GM18511 (cell line): ENCODE results near the gene ANKMY1.

ENCODE experiments used
- ATAC-seq: cut with Tn5 transposase; IDR thresholded peaks from one replicate; pipeline ENCODE4 v1.9.1; 2021; ENCODE audit warnings: mild to moderate bottlenecking, moderate library complexity; ENCODE audit not compliant: unreplicated experiment

The ANKMY1 gene

GRCh38 chr2:240462707-240463273 lies 95.0 kb downstream of the ANKMY1 start:
- ATAC-seq, result no peak

GRCh38 chr2:240462073-240462706 lies 95.6 kb downstream of the ANKMY1 start:
- ATAC-seq, result no peak

- no peak for ATAC-seq
Observed at GRCh38 chr2:240461471-240462072, 96.2 kb downstream of the ANKMY1 start.

- ATAC-seq, result no peak
Observed at GRCh38 chr2:240460781-240461431, 96.9 kb downstream of the ANKMY1 start.

DNA sequence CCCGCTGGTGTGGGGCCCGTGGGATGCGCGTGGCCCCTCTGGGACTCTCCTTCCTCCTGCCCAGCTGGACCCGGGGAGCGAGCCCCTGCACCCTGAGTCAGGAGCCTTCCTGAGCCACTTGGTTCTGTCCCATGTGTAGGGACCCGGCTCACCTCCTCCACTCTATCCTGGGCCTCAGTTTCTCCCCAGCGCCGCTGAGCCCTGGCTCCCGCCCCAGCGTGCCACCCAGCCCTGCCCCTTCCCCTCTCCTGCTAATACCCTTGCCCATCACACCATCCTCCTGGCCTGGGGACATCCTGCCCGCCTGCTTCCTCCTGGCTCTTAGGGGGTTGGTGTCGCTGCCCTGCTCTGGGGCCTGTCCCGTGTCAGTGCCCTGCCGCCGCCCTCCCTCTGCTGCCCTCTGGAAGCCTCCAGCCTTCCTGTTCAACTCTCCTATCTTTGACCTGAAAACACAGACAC lies 97.5 kb downstream of the ANKMY1 start:
- ATAC-seq, result no peak

DNA sequence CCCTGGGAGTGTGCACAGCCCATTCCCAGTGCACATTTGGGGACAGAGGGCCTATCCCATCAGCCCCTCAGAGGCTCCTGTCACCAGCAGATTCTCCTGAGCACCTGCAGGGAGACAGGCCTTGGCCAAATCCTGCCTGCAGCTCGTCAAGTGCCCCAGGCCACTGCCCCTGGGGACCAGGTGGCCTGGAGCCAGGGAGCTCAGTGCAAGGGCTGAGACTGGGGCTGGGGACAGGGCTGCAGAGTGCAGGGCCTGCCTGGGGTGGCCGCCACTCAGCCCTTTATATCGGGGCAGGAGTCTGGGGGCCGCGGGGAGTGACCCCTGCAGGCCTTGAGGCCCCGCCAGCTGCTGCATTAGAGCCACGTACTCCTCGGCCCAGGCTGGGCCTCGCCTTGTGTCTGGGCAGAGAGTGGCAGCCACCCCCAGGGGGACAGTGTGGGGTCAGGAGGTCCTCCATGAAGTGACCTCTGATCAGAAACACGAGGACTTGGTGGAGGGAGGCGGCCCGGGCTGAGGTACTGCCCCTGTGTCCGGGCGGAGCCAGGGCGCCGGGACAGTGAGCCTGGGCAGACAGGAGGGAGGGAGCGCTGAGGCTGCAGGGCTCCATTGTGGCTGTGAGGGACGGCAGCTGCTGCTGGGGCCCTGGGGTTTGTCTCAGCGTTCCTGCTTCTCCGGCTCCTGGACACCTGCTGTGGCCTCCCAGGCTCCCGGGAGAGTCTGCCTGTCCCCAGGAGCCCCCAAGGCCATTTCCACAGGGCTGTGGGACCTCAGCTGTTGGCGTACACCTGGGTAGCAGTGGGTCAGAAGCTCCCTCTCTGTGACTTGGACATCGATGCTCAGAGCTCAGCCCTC lies 98.2 kb downstream of the ANKMY1 start:
- ATAC-seq, result no peak

GRCh38 chr2:240458900-240459391 lies 98.8 kb downstream of the ANKMY1 start:
- no peak for ATAC-seq

GRCh38 chr2:240458044-240458899 lies 99.5 kb downstream of the ANKMY1 start:
- no peak for ATAC-seq

DNA sequence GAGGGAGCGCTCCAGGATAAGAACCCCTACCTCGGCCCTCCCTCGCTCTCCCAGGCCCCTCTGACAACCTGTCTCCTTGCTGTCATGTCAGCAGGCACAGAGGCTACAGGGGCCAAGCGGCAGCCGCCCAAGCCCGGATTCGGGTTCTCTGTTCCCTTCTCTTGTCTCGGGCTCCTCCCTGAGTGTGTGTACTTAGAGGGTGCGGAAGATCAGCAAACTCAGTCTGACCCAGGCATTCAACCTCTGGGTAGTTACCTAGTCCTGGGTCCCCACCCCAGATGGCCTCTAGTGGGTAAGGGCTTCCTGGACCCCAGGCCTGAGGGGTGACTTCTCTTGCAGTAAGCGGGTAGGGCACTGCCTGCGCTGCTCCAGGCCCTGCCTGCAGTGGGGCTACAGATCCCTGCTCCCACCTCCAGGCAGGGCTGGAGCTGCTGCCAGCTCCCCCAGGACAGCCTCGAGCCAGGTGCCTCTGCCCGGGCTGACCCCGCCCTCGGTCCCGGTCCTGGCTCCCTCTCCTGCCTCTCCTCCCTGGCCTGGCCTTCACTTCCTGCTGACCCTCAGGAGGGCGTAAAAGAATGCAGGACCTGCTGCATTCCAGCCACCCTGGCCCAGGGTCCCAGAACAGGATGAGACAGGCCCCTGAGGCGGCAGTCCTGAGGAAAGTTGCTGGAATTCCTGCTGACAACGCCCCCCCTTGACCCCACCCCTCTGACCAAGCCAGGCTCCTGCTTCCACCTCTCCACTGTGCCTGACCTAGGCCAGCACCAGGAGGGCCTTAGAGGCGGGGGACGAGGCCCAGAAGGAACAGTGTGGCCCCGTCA lies 100.4 kb downstream of the ANKMY1 start:
- ATAC-seq, result no peak

DNA sequence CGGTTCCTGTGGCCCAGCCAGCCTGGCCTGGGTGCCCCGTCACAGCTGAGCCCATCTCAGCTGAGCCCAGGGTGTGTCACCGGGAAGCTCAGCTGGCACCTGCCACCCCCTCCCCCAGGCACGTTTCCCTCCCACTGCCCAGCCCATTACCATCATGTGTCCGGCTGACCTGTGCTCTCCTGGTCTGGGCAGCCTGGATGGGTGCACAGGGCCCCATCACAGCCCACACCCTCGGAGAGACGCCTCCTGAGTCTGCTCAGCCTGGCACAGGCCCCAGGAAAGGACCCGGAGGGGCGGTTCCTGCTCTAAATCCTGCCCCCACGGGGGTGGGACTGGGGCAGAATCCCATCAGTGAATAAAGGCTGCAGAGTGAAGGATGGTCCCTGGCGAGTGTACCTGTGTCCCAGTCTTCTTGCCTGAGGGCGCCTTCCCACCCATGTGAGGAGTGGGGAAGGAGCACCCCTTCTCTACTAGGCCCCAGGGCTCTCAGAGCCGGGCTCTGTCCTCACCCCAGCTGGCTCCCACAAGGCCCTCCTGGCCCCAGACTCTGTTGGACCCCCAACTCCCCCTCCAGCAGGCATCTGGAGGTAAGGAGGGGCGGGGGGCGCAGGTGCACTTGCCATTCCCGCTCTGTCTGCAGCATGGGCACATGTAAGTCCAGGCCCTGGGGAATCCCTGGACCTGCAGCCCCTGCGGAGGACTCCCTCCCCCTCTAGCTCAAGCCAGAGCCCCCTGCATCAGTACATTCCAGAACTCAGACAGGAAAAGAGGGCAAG lies 101.2 kb downstream of the ANKMY1 start:
- ATAC-seq, result no peak

DNA sequence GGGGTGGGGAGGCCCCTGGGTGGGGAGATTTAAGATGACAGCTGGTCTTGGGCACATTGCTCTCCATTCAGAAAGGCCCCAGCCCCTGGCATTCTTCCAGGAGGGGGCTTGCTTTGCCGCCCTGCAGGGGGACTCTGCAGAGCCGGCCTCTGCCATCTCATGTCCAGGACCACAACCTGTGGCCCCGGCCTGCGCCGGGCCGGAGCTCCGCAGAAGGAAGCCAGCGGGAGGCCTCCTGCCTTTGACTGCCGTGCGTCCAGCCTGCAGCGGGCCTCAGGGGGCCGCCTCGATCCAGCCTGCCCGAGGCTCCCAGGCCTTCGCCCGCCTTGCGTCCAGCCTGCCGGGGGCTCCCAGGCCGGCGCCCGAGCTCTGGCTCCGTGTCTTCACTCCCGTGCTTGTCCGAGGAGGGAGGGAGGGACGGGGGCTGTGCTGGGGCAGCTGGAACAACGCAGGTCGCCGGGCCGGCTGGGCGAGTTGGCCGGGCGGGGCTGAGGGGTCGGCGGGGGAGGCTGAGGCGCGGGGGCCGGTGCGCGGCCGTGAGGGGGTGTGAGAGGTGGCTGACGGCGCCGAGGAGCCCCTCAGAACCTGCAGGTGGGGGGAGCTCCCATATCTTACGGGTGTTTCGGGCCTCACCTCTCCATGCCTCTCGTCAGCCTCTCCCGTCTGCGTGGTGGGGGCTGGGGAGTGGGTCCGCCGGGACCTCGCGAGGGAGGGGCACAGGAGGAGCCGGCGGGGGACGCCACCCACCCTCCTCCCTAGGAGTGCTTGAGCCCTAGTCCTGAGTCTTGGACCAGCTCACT lies 101.9 kb downstream of the ANKMY1 start:
- ATAC-seq, result no peak

GRCh38 chr2:240455272-240455646 lies 102.5 kb downstream of the ANKMY1 start:
- ATAC-seq, result no peak

GRCh38 chr2:240454106-240454901 lies 103.5 kb downstream of the ANKMY1 start:
- no peak for ATAC-seq

DNA sequence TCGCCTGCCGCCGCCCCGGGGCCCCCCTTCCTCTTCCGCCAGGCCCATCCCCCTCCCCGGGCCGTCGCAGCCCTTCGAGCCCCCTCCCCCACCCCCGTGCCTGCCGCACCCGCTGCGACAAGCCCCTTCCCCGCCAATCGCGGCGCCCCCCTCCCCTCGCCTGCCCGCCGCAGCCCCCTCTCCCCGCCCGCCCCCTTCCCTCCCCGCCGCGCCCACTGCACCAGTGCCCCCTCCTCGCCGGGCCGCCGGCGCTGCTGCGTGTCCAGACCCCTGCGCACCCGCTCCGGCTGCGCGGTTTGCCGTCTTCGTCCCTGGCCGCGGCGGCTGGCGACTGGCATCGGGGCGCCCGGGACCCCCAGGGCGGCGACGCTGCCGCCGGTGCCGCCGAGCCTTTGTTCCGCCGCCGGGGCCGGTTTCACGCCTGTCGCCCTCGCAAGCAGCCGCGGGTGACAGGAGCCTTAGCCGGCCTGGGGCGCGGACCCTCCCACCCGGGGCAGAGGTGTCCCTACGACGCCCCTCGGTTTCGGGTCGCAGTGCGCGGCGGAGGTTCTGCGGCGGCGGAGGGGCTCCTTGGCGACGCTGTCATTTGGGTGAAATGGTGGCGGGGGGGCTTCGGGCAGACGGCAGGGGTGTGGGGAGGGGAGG lies 104.2 kb downstream of the ANKMY1 start:
- no peak for ATAC-seq

GRCh38 chr2:240452462-240453256 lies 105.1 kb downstream of the ANKMY1 start:
- ATAC-seq, result no peak
